ENCODE measurements around the gene GSN.

GSN gene

GRCh38 chr9:121278477-121279261 is 10.7 kb downstream of the GSN start:
- DNase-seq (ENCODE audit: low read depth) = peak; percentile 96
- peak; percentile 85 for TF ChIP-seq CTCF (IDR thresholded peaks at IDR 0.05; ENCODE audit: low read length, missing control alignments)
- H3K4me3 ChIP-seq (replicated peaks; ENCODE audit: low read depth, low read length) = peak overlapping the region; percentile 11

DNA sequence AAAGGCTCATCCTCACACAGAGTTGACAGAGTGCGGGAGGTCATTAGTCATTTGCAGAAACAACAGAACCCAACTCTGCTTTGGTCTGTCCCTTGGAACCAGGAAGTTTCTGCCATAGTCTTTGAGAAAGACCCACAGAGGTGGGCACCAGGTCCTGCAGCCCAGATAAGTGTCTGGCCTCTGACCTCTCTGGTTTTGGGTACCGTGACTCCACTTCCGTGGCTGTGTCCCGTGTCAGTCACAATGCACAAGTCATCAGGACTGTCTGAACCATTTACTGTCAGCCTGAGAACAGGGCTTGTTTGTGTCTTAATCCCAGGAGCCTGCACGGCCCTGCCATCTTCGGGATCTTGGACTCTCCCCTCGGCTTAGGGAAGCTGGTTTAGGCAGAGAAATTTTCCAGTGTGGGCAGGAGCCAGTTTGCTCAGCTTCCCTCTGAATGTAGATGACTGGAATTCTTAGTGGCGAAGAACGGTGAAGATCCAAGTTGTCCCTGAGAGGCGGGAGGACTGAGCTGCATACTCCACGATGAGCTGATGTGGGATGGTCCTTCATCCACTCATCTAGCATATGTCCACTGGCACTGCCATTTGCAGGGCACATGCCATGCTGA is 11.9 kb downstream of the GSN start:
- H3K4me3 ChIP-seq (replicated peaks; ENCODE audit: low read depth, low read length) = no peak overlapping the region
- TF ChIP-seq CTCF (IDR thresholded peaks at IDR 0.05; ENCODE audit: low read length, missing control alignments) = no peak
- DNase-seq (ENCODE audit: low read depth) = no peak

DNA sequence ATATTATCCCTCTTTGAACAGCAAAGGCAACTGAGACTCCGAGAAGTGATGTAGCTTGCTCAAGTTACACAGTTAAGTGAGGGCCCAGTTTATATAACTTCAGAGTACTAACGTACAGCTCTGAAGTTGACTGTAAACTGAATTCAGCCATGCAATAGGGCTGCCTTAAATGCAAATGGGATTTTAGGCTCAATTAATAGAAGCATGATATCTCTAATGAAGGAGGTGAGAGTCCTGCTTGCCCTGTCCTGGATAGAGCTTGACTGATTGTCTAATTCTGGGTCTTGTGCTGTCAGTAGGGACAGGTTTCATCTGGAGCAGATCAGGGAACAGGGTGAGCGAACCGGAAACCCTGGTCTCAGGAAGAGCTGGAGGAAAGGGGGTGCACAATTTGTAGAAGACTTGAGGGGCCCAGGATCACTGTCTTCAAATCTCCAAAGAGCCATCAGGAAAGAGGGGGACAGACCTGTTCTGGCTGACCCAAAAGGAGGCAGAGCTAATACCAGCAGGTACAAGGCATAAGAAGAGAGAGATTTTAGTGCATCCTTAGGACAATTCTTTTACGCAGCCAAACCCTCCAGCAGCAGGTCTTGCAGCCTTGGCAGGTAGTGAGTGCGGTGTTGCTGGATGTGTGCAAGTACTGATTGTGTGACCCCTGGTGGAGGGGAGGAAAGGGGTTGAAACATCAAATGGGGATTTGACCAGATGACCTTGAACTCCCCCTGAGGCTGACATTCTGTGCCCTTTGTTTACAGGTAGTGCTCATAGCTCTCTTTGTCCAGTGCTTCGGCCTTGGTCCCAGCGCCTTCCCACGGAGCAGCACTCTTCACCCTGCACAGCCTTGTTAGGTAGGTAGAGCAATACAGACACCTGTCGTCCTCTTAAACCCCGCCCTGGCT is 13.0 kb downstream of the GSN start:
- no peak overlapping the region for H3K4me3 ChIP-seq (replicated peaks; ENCODE audit: low read depth, low read length)
- TF ChIP-seq CTCF (IDR thresholded peaks at IDR 0.05; ENCODE audit: low read length, missing control alignments) = no peak
- no peak for DNase-seq (ENCODE audit: low read depth)

GRCh38 chr9:121281614-121282276 is 13.8 kb downstream of the GSN start:
- no peak for TF ChIP-seq CTCF (IDR thresholded peaks at IDR 0.05; ENCODE audit: low read length, missing control alignments)
- no peak overlapping the region for H3K4me3 ChIP-seq (replicated peaks; ENCODE audit: low read depth, low read length)
- peak; percentile 77 for DNase-seq (ENCODE audit: low read depth)

- H3K4me3 ChIP-seq (replicated peaks; ENCODE audit: low read depth, low read length) = no peak overlapping the region
- peak; percentile 85 for DNase-seq (ENCODE audit: low read depth)
- TF ChIP-seq CTCF (IDR thresholded peaks at IDR 0.05; ENCODE audit: low read length, missing control alignments) = no peak
These were observed 14.5 kb downstream of the GSN start for GRCh38 chr9:121282277-121283079.

DNA sequence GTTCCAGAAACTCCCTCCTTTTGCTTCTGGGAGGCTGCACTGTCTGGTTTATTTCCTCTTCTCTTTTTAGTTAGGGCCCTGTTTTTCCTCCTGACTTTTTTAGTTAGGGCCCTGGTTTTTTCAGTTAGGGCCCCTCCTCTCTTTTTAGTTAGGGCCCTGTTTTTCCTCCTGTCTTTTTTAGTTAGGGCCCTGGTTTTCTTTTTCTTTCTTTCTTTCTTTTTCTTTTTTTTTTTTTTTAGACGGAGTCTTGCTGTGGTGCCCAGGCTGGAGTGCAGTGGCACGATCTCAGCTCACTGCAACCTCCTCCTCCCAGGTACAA is 15.1 kb downstream of the GSN start:
- no peak for TF ChIP-seq CTCF (IDR thresholded peaks at IDR 0.05; ENCODE audit: low read length, missing control alignments)
- DNase-seq (ENCODE audit: low read depth) = no peak
- no peak overlapping the region for H3K4me3 ChIP-seq (replicated peaks; ENCODE audit: low read depth, low read length)

All from fibroblast of pulmonary artery (primary cell).